HepG2 (cell line): ENCODE data around the gene IFT88. TPM values are rescaled to one million over a fixed set of nuclear protein-coding genes. Genes with fewer than 3 reads are reported as not detected.

Source experiments
- ATAC-seq: fragments of 200-7000 bp; cut with Tn5 transposase; 3 replicates; pipeline ENCODE4 v1.9.1; 2020; ENCODE audit warnings: mild to moderate bottlenecking, moderate library complexity
- BruUV-seq: library from RNA; stranded (reverse); fragments of 400-500 nt; replicated peaks from 2 replicates; lab custom pipeline; 2021; lab: Mats Ljungman, UMichigan
- CTCF ChIA-PET: fragments of 300-600 bp; formaldehyde crosslinking; extraction: SDS; loops from one replicate; lab custom pipeline; 2021; ENCODE audit warnings: low total read pairs, inconsistent platforms, low intra/inter-chr PET ratio; lab: Yijun Ruan, JAX
- POLR2A ChIA-PET: fragments of 350-600 bp; sonication (Branson Sonifier 250); formaldehyde crosslinking; loops from one replicate; lab custom pipeline; 2020; ENCODE audit warnings: antibody characterized with exemption, inconsistent platforms; lab: Yijun Ruan, JAX
- DNase-seq: peaks from one replicate; pipeline ENCODE4 v3.0.0-alpha.2; 2015; ENCODE audit warnings: low spot score
- FAIRE-seq: peaks from 3 replicates; lab custom pipeline; 2011; peaks lifted over from hg19 to GRCh38; lab: Jason Lieb, UNC
- H2AFZ ChIP-seq: one replicate; pipeline ENCODE4 v1.6.1; 2011; ENCODE audit warnings: low read length, inconsistent platforms
- H3K27ac ChIP-seq: fragments of 300-600 bp; 3 replicates; pipeline ENCODE4 v1.8.0; 2011; ENCODE audit warnings: mixed run types, mild to moderate bottlenecking, mixed read lengths, low read length, inconsistent platforms; ENCODE audit not compliant: insufficient read depth; ENCODE audit errors: extremely low read length
- H3K27me3 ChIP-seq, 2 experiments: fragments of 200-600 bp in 1 of 2; 2 replicates in 1 of 2; 3 replicates in 1 of 2; pipeline versions ENCODE4 v1.6.0 to v1.8.0; 2011; ENCODE audit warnings: low read length in 2 of 2, mild to moderate bottlenecking in 2 of 2, moderate library complexity in 2 of 2, inconsistent platforms in 1 of 2; ENCODE audit not compliant: insufficient read depth in 2 of 2, control insufficient read depth in 1 of 2
- H3K36me3 ChIP-seq, 2 experiments: fragments of 200-600 bp in 1 of 2; replicated peaks in 1 of 2; 2 replicates in 1 of 2; 3 replicates in 1 of 2; pipeline versions ENCODE4 v1.5.1 to v1.8.0; 2011; ENCODE audit warnings: low read length in 2 of 2, inconsistent platforms in 1 of 2; ENCODE audit not compliant: insufficient read depth in 2 of 2, control insufficient read depth in 1 of 2
- H3K4me1 ChIP-seq: 2 replicates; pipeline ENCODE4 v1.5.1; 2012; ENCODE audit warnings: low read length, inconsistent platforms; ENCODE audit not compliant: insufficient read depth
- H3K4me2 ChIP-seq: 2 replicates; pipeline ENCODE4 v1.6.0; 2011; ENCODE audit warnings: low read depth, low read length, inconsistent platforms
- H3K4me3 ChIP-seq, 3 experiments: fragments of 200-600 bp in 1 of 3; sonication (generic), shearing (Covaris generic) in 1 of 3; replicated peaks in 1 of 3; 2 replicates each; pipeline ENCODE4 v1.5.1; 2011 to 2016; ENCODE audit warnings: low read length in 3 of 3, inconsistent platforms in 2 of 3, low read depth in 2 of 3, mild to moderate bottlenecking in 2 of 3, control low read depth in 1 of 3, mixed read lengths in 1 of 3; ENCODE audit not compliant: insufficient read depth in 1 of 3
- H3K79me2 ChIP-seq: one replicate; pipeline ENCODE4 v1.6.1; 2011; ENCODE audit warnings: low read length, inconsistent platforms; ENCODE audit not compliant: insufficient read depth
- H3K9ac ChIP-seq: 2 replicates; pipeline ENCODE4 v1.6.0; 2011; ENCODE audit warnings: mild to moderate bottlenecking, low read depth, low read length, inconsistent platforms; ENCODE audit not compliant: insufficient read depth
- H3K9me3 ChIP-seq: 2 replicates; pipeline ENCODE4 v1.5.1; 2012; ENCODE audit warnings: mild to moderate bottlenecking, low read length
- H4K20me1 ChIP-seq: 2 replicates; pipeline ENCODE4 v1.6.0; 2011; ENCODE audit warnings: inconsistent platforms, mild to moderate bottlenecking, low read length, moderate library complexity; ENCODE audit not compliant: insufficient read depth
- CBFB ChIP-seq: sonication (generic); formaldehyde crosslinking; IDR thresholded peaks from 2 replicates; pipeline ENCODE4 v1.4.0; 2020; ENCODE audit warnings: missing genetic modification reagents
- PAX8 ChIP-seq: sonication (generic); formaldehyde crosslinking; IDR thresholded peaks from 2 replicates; pipeline ENCODE4 v1.8.0; 2022; ENCODE audit warnings: mild to moderate bottlenecking, missing genetic modification reagents, borderline replicate concordance
- PHB2 ChIP-seq: fragments of 450-650 bp; IDR thresholded peaks from 2 replicates; pipeline ENCODE4 v1.6.1; 2018; ENCODE audit not compliant: partially characterized antibody
- RBFOX2 ChIP-seq: fragments of 200-400 bp; formaldehyde crosslinking; IDR thresholded peaks from 2 replicates; pipeline ENCODE4 v1.6.1; 2017; ENCODE audit warnings: low read depth, mild to moderate bottlenecking, low read length
- ZMYM3 ChIP-seq: sonication (generic); formaldehyde crosslinking; IDR thresholded peaks from 2 replicates; pipeline ENCODE4 v1.5.1; 2020; ENCODE audit warnings: mild to moderate bottlenecking, missing genetic modification reagents
- ZNF329 ChIP-seq: sonication (generic); formaldehyde crosslinking; IDR thresholded peaks from 2 replicates; pipeline ENCODE4 v1.9.0; 2021; ENCODE audit warnings: low read depth, mild to moderate bottlenecking, missing genetic modification reagents
- ZNF451 ChIP-seq: sonication (generic); formaldehyde crosslinking; IDR thresholded peaks from 2 replicates; pipeline ENCODE4 v1.5.0; 2020; ENCODE audit warnings: mild to moderate bottlenecking, missing genetic modification reagents
- ZNF558 ChIP-seq: sonication (generic); formaldehyde crosslinking; IDR thresholded peaks from 2 replicates; pipeline ENCODE4 v1.9.0; 2022; ENCODE audit warnings: mild to moderate bottlenecking, missing genetic modification reagents, borderline replicate concordance
- ZNF776 ChIP-seq: sonication (generic); formaldehyde crosslinking; IDR thresholded peaks from 2 replicates; pipeline ENCODE4 v1.4.0; 2020; ENCODE audit warnings: mild to moderate bottlenecking, missing genetic modification reagents
- WGBS: methylation state at CpG from one replicate; pipeline ENCODE4 v1.1.6; 2017; ENCODE audit warnings: low lambda C conversion rate; 5-methylcytosine and 5-hydroxymethylcytosine counted together
- in situ Hi-C: cut with HindIII; loops from 2 replicates; pipeline ENCODE4 v1.10.0; 2017; ENCODE audit warnings: low pct_unique_long_range_greater_than_20kb; ENCODE audit not compliant: extremely low pct_ligation_motif_present
- intact Hi-C: fragments of 100-400 bp; cut with micrococcal nuclease; formaldehyde crosslinking; loops from one replicate; pipeline ENCODE4 v1.10.0; 2022; ENCODE audit not compliant: unreplicated experiment
- polyA plus RNA-seq, 8 experiments: library from polyadenylated mRNA; depleted of rRNA in 3 of 8; stranded (reverse) in 7 of 8; unstranded in 1 of 8; fragments of >200 nt; fragmentation: Illumina TruSeq in 4 of 8; extraction: Trizol in 4 of 8; gene quantifications; 2 replicates each; pipeline versions ENCODE4 v1.2.1 to v1.2.3, GENCODE V29; 2011 to 2016; ENCODE audit warnings: low read depth in 4 of 8, missing spikeins in 1 of 8, mixed read lengths in 1 of 8; ENCODE audit not compliant: insufficient read depth in 1 of 8
- total RNA-seq, 5 experiments: library from RNA; depleted of rRNA; stranded (reverse); fragments of >200 nt; fragmentation: Illumina TruSeq; extraction: Trizol; gene quantifications; 2 replicates each; pipeline ENCODE4 v1.2.3, GENCODE V29; 2016; ENCODE audit warnings: low read depth in 1 of 5
- TF ChIP-seq, protein P1 (sequence below): sonication (generic); formaldehyde crosslinking; IDR thresholded peaks from 2 replicates; pipeline ENCODE4 v1.5.1; 2020; ENCODE audit warnings: missing genetic modification reagents, mild to moderate bottlenecking, borderline replicate concordance

Gene IFT88
- total and polyA plus RNA-seq, 2 of the 13 experiments (the other 11 are each of a cell fraction or from before 2014, with no cell fraction given): 8.4 to 19.9 TPM

- TF ChIP-seq, protein P1, sequence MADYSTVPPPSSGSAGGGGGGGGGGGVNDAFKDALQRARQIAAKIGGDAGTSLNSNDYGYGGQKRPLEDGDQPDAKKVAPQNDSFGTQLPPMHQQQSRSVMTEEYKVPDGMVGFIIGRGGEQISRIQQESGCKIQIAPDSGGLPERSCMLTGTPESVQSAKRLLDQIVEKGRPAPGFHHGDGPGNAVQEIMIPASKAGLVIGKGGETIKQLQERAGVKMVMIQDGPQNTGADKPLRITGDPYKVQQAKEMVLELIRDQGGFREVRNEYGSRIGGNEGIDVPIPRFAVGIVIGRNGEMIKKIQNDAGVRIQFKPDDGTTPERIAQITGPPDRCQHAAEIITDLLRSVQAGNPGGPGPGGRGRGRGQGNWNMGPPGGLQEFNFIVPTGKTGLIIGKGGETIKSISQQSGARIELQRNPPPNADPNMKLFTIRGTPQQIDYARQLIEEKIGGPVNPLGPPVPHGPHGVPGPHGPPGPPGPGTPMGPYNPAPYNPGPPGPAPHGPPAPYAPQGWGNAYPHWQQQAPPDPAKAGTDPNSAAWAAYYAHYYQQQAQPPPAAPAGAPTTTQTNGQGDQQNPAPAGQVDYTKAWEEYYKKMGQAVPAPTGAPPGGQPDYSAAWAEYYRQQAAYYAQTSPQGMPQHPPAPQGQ: no peak
These were observed 6.7 kb downstream of the IFT88 start (continued) for GRCh38 chr13:20573636-20574035.

- 100% methylated on average over 3 of the region's 3 CpGs for WGBS
- Histone ChIP-seq H3K27me3 (no peaks in the 10 kb centered on the region), H4K20me1 (no peaks in the 10 kb centered on the region), H3K4me1 (no peaks in the 10 kb centered on the region), H3K79me2 (peaks cover 4% of the 10 kb centered on the region), H3K27ac (no peak overlapping the region), H3K4me3 (no peak overlapping the region), H3K36me3 (peaks cover 3 to 22% of the 10 kb centered on the region in 2 experiments), H3K9ac (no peak overlapping the region), H3K9me3 (peaks cover 8% of the 10 kb centered on the region), H2AFZ (no peak overlapping the region), H3K4me2 (no peak overlapping the region)
- FAIRE-seq: no peak
- no peak for TF ChIP-seq PHB2
- no peak for TF ChIP-seq ZNF776 (CRISPR knock-in tag)
- TF ChIP-seq ZNF451 (CRISPR knock-in tag): no peak
- no peak for TF ChIP-seq PAX8 (CRISPR knock-in tag)
- no peak for TF ChIP-seq ZNF558 (CRISPR knock-in tag)
- TF ChIP-seq RBFOX2: no peak
- no peak for TF ChIP-seq CBFB
- no peak for TF ChIP-seq ZMYM3 (CRISPR knock-in tag)
- TF ChIP-seq ZNF329 (CRISPR knock-in tag): no peak
- in situ Hi-C loops (no loop called here), intact Hi-C loops (no loop called here)
- CTCF ChIA-PET: no interaction called here
- DNase-seq: no peak
- POLR2A ChIA-PET: no interaction called here
- no TSS peak for BruUV-seq
- ATAC-seq: no peak
These were observed 12.2 kb downstream of the IFT88 start for GRCh38 chr13:20579191-20579590.
